ENCODE data around the gene ZNF584.
"Not testable (repeated sequence)": the region's sequence is repeated elsewhere in the genome, so short reads cannot be mapped to it uniquely, and the experiment has no call there.

ZNF584 gene

GRCh38 chr19:58408152-58409009, at the start of gene ZNF584:
Gene ZNF584 (plus strand): TSS chr19:58408649. CDS start chr19:58409148, 499 bp downstream.
- peak; percentile 94 for DNase-seq (ENCODE audit: low spot score)

GRCh38 chr19:58361900-58362271, 46.6 kb upstream of the ZNF584 start:
- DNase-seq (ENCODE audit: low spot score) = peak; percentile 28

GRCh38 chr19:58362272-58362994, 46.0 kb upstream of the ZNF584 start, which contains the start of gene ZNF497:
Gene ZNF497 (minus strand): TSS chr19:58362751. CDS start chr19:58357635, 5,116 bp downstream.
- peak; percentile 97 for DNase-seq (ENCODE audit: low spot score)

- no peak for DNase-seq (ENCODE audit: low spot score)
Measured at GRCh38 chr19:58364146-58364545, 44.3 kb upstream of the ZNF584 start.

GRCh38 chr19:58366585-58367430, 41.6 kb upstream of the ZNF584 start:
- DNase-seq (ENCODE audit: low spot score) = no peak

- DNase-seq (ENCODE audit: low spot score) = no peak
Measured at GRCh38 chr19:58367698-58368454, 40.6 kb upstream of the ZNF584 start.

- DNase-seq (ENCODE audit: low spot score) = no peak
Measured at GRCh38 chr19:58368561-58369360, 39.7 kb upstream of the ZNF584 start.

GRCh38 chr19:58372311-58373133, 35.9 kb upstream of the ZNF584 start:
- no peak for DNase-seq (ENCODE audit: low spot score)

GRCh38 chr19:58374200-58374599, 34.2 kb upstream of the ZNF584 start:
- DNase-seq (ENCODE audit: low spot score) = no peak

- DNase-seq (ENCODE audit: low spot score) = not testable (repeated sequence)
Measured at GRCh38 chr19:58376724-58377123, 31.7 kb upstream of the ZNF584 start.

- DNase-seq (ENCODE audit: low spot score) = no peak
Measured at GRCh38 chr19:58379246-58379645, 29.2 kb upstream of the ZNF584 start.

- DNase-seq (ENCODE audit: low spot score) = no peak
Measured at GRCh38 chr19:58380037-58380661, 28.3 kb upstream of the ZNF584 start.

- peak; percentile 100 for DNase-seq (ENCODE audit: low spot score)
Measured at GRCh38 chr19:58380662-58381459, 27.6 kb upstream of the ZNF584 start, which contains the start of gene ZNF837. Gene ZNF837 (minus strand): TSS chr19:58381030. CDS start chr19:58369332, 11,698 bp downstream.

GRCh38 chr19:58381460-58382212, 26.8 kb upstream of the ZNF584 start:
- DNase-seq (ENCODE audit: low spot score) = no peak

- DNase-seq (ENCODE audit: low spot score) = no peak
Measured at GRCh38 chr19:58382997-58383603, 25.3 kb upstream of the ZNF584 start.

- no peak for DNase-seq (ENCODE audit: low spot score)
Measured at GRCh38 chr19:58385313-58385890, 23.0 kb upstream of the ZNF584 start.
